HCT116 (cell line): ENCODE results near the gene FBXO31. TPM values are rescaled to one million over a fixed set of nuclear protein-coding genes. Genes with fewer than 3 reads are reported as not detected.

Source experiments
- ATAC-seq: fragments of 200-7000 bp; cut with Tn5 transposase; 2 replicates; pipeline ENCODE4 v1.9.1; 2020; ENCODE audit warnings: mild to moderate bottlenecking, moderate library complexity
- BruUV-seq: library from RNA; stranded (reverse); fragments of 400-500 nt; replicated peaks from 2 replicates; lab custom pipeline; 2021; lab: Mats Ljungman, UMichigan
- CTCF ChIA-PET: fragments of 300-600 bp; sonication (Branson Sonifier 250); formaldehyde crosslinking; loops from one replicate; lab custom pipeline; 2021; ENCODE audit warnings: antibody characterized with exemption; lab: Charles Lee
- POLR2A ChIA-PET: fragments of 300-600, 350-600 bp; sonication (Branson Sonifier 250); formaldehyde crosslinking; loops from one replicate; lab custom pipeline; 2021; ENCODE audit warnings: antibody characterized with exemption; lab: Charles Lee
- RAD21 ChIA-PET, 2 experiments: fragments of 300-600 bp; sonication (Branson Sonifier 250); formaldehyde crosslinking; loops; one replicate each; lab custom pipeline; 2023; ENCODE audit warnings: low total read pairs in 2 of 2; ENCODE audit not compliant: uncharacterized antibody in 2 of 2, unreplicated experiment in 2 of 2, low non-redundant PET in 1 of 2; lab: Charles Lee
- DNase-seq: peaks from one replicate; pipeline ENCODE4 v3.0.0-alpha.2; 2010; ENCODE audit warnings: low read depth, low spot score
- H2AFZ ChIP-seq: fragments of 200-600 bp; shearing (Covaris generic), sonication (generic); 2 replicates; pipeline ENCODE4 v1.6.1; 2017; ENCODE audit warnings: low read depth, mixed run types, mixed read lengths, antibody characterized with exemption, low read length; ENCODE audit not compliant: poor library complexity, severe bottlenecking
- H3K27ac ChIP-seq: 2 replicates; pipeline ENCODE4 v1.5.1; 2012; ENCODE audit warnings: low read depth, low read length
- H3K27me3 ChIP-seq: fragments of 200-600 bp; sonication (generic); 2 replicates; pipeline ENCODE4 v1.6.1; 2016; ENCODE audit warnings: mixed run types, low read length, mixed read lengths; ENCODE audit not compliant: insufficient read depth
- H3K36me3 ChIP-seq, 2 experiments: fragments of 200-500 bp in 1 of 2; fragments of 200-600 bp in 1 of 2; sonication (Bioruptor generic) in 1 of 2; sonication (generic) in 1 of 2; 2 replicates each; pipeline versions ENCODE4 v1.5.1 to v1.6.1; 2014 to 2016; ENCODE audit warnings: low read length in 2 of 2, inconsistent platforms in 1 of 2, mixed read lengths in 1 of 2, mixed run types in 1 of 2; ENCODE audit not compliant: insufficient read depth in 2 of 2, control insufficient read depth in 1 of 2
- H3K4me1 ChIP-seq, 2 experiments: fragments of 200-600 bp in 1 of 2; sonication (generic) in 1 of 2; 2 replicates each; pipeline versions ENCODE4 v1.5.1 to v1.6.1; 2012 to 2017; ENCODE audit warnings: low read length in 2 of 2, inconsistent platforms in 1 of 2, mild to moderate bottlenecking in 1 of 2, mixed read lengths in 1 of 2, mixed run types in 1 of 2, moderate library complexity in 1 of 2; ENCODE audit not compliant: insufficient read depth in 2 of 2, control insufficient read depth in 1 of 2
- H3K4me2 ChIP-seq: fragments of 200-600 bp; sonication (generic); 2 replicates; pipeline ENCODE4 v1.6.1; 2017; ENCODE audit warnings: mixed run types, low read length, mixed read lengths
- H3K4me3 ChIP-seq, 2 experiments: fragments of 200-600 bp in 1 of 2; sonication (generic) in 1 of 2; replicated peaks in 1 of 2; 2 replicates each; pipeline ENCODE4 v1.5.1; 2011 to 2016; ENCODE audit warnings: low read length in 2 of 2, control low read depth in 1 of 2, low read depth in 1 of 2, mild to moderate bottlenecking in 1 of 2, mixed read lengths in 1 of 2, mixed run types in 1 of 2
- H3K79me2 ChIP-seq: fragments of 200-600 bp; sonication (generic); 2 replicates; pipeline ENCODE4 v1.6.1; 2017; ENCODE audit warnings: mild to moderate bottlenecking, mixed run types, low read length, moderate library complexity, mixed read lengths; ENCODE audit not compliant: insufficient read depth
- H3K9ac ChIP-seq: fragments of 200-600 bp; sonication (generic); 2 replicates; pipeline ENCODE4 v1.6.1; 2016; ENCODE audit warnings: low read length, mixed read lengths
- H3K9me2 ChIP-seq: fragments of 200-600 bp; sonication (generic), shearing (Covaris generic); 2 replicates; pipeline ENCODE4 v1.6.1; 2017; ENCODE audit warnings: mixed run types, mild to moderate bottlenecking, moderate library complexity; ENCODE audit not compliant: insufficient read depth
- H3K9me3 ChIP-seq, 2 experiments: fragments of 200-500 bp in 1 of 2; fragments of 200-600 bp in 1 of 2; sonication (Bioruptor generic) in 1 of 2; sonication (generic) in 1 of 2; 2 replicates each; pipeline ENCODE4 v1.6.1; 2014 to 2017; ENCODE audit warnings: low read length in 2 of 2, mixed read lengths in 2 of 2, inconsistent platforms in 1 of 2, low read depth in 1 of 2, mild to moderate bottlenecking in 1 of 2, mixed run types in 1 of 2, moderate library complexity in 1 of 2; ENCODE audit not compliant: control insufficient read depth in 1 of 2, insufficient read depth in 1 of 2
- H4K20me1 ChIP-seq: fragments of 200-600 bp; sonication (generic), shearing (Covaris generic); 2 replicates; pipeline ENCODE4 v1.6.1; 2017; ENCODE audit warnings: mixed run types, mild to moderate bottlenecking, moderate library complexity; ENCODE audit not compliant: insufficient read depth
- ATF3 ChIP-seq: IDR thresholded peaks from 2 replicates; pipeline ENCODE4 v1.6.1; 2012
- CBX3 ChIP-seq: IDR thresholded peaks from 2 replicates; pipeline ENCODE4 v1.6.1; 2012; ENCODE audit warnings: low read depth
- CEBPB ChIP-seq: IDR thresholded peaks from 2 replicates; pipeline ENCODE4 v1.6.1; 2012; ENCODE audit warnings: low read depth
- CTCF ChIP-seq, 3 experiments: fragments of 200-600 bp in 1 of 3; sonication (generic) in 1 of 3; IDR thresholded peaks in 2 of 3; conservative IDR thresholded peaks in 1 of 3; 2 replicates each; pipeline ENCODE4 v1.5.1; 2012 to 2017; ENCODE audit warnings: low read depth in 2 of 3, low read length in 2 of 3, antibody characterized with exemption in 1 of 3, borderline replicate concordance in 1 of 3, control low read depth in 1 of 3, mild to moderate bottlenecking in 1 of 3, mixed read lengths in 1 of 3, mixed run types in 1 of 3, moderate library complexity in 1 of 3; ENCODE audit not compliant: insufficient read depth in 1 of 3
- EZH2 ChIP-seq: fragments of 200-600 bp; sonication (generic); IDR thresholded peaks from 2 replicates; pipeline ENCODE4 v1.6.1; 2017; ENCODE audit warnings: antibody characterized with exemption, mixed run types
- POLR2AphosphoS5 ChIP-seq: IDR thresholded peaks from 2 replicates; pipeline ENCODE4 v1.6.1; 2011; ENCODE audit warnings: mild to moderate bottlenecking, low read depth, low read length, moderate library complexity
- RAD21 ChIP-seq: IDR thresholded peaks from 2 replicates; pipeline ENCODE4 v1.6.1; 2012; ENCODE audit warnings: low read depth, mild to moderate bottlenecking
- REST ChIP-seq: IDR thresholded peaks from 2 replicates; pipeline ENCODE4 v1.6.1; 2012; ENCODE audit warnings: low read depth
- SP1 ChIP-seq: IDR thresholded peaks from 2 replicates; pipeline ENCODE4 v1.6.1; 2012; ENCODE audit warnings: low read depth
- SRF ChIP-seq: IDR thresholded peaks from 2 replicates; pipeline ENCODE4 v1.6.1; 2012; ENCODE audit warnings: low read depth
- TCF7L2 ChIP-seq: IDR thresholded peaks from 2 replicates; pipeline ENCODE4 v1.7.0; 2011; ENCODE audit warnings: borderline replicate concordance, inconsistent platforms; ENCODE audit not compliant: insufficient read depth, insufficient read length; ENCODE audit errors: extremely low read depth
- ZBTB33 ChIP-seq: IDR thresholded peaks from 2 replicates; pipeline ENCODE4 v1.6.1; 2011; ENCODE audit warnings: mild to moderate bottlenecking, low read length, moderate library complexity; ENCODE audit not compliant: insufficient replicate concordance; ENCODE audit errors: extremely low read depth
- intact Hi-C: fragments of 100-400 bp; cut with micrococcal nuclease; formaldehyde crosslinking; loops from 2 replicates; pipeline ENCODE4 v1.10.0; 2022
- total RNA-seq: library from RNA; stranded (reverse); gene quantifications from one replicate; pipeline ENCODE4 v1.2.1, GENCODE V29; 2021; ENCODE audit not compliant: unreplicated experiment

The FBXO31 gene
- total RNA-seq, 1 experiment from 2014 or later, result 52.1 TPM

GRCh38 chr16:87330646-87331045 lies 52.9 kb downstream of the FBXO31 start:
- no TSS peak for BruUV-seq
- H3K36me3 ChIP-seq, result peaks cover 24 to 26% of the 10 kb centered on the region in 2 experiments; a peak in 3 of 4 replicates
- no peak for ATAC-seq
- no peak overlapping the region for H3K27ac ChIP-seq
- POLR2A ChIA-PET, result no interaction called here
- peaks cover 3% of the 10 kb centered on the region; the same call in 1 of the 2 replicates for H3K79me2 ChIP-seq
- no peak for DNase-seq
- H3K9me2 ChIP-seq, result no peaks in the 10 kb centered on the region
- H3K27me3 ChIP-seq, result no peaks in the 10 kb centered on the region
- no peak overlapping the region for H3K9ac ChIP-seq
- intact Hi-C loops, result no loop called here
- no peak overlapping the region for H3K4me3 ChIP-seq
- H3K4me2 ChIP-seq, result no peak overlapping the region
- no peak overlapping the region for H2AFZ ChIP-seq
- RAD21 ChIA-PET, result no interaction called here
- no peak for TF ChIP-seq RAD21
- H4K20me1 ChIP-seq, result no peaks in the 10 kb centered on the region; the same call in 1 of the 2 replicates
- CTCF ChIA-PET, result no interaction called here
- H3K9me3 ChIP-seq, result no peaks in the 10 kb centered on the region
- H3K4me1 ChIP-seq, result peaks cover 0 to under 1% of the 10 kb centered on the region in 2 experiments; a peak in 1 of 4 replicates

- no peak overlapping the region for H2AFZ ChIP-seq
- ChIA-PET RAD21 (no interaction called here), CTCF (no interaction called here), POLR2A (no interaction called here)
- ATAC-seq (no peak), DNase-seq (no peak)
- H3K4me2 ChIP-seq, result no peak overlapping the region
- peaks cover 24 to 26% of the 10 kb centered on the region in 2 experiments; a peak in 3 of 4 replicates for H3K36me3 ChIP-seq
- no peaks in the 10 kb centered on the region for H3K27me3 ChIP-seq
- H3K4me3 ChIP-seq, result no peak overlapping the region
- no peaks in the 10 kb centered on the region for H3K9me2 ChIP-seq
- peaks cover 3% of the 10 kb centered on the region; the same call in 1 of the 2 replicates for H3K79me2 ChIP-seq
- H3K9ac ChIP-seq, result no peak overlapping the region
- no peaks in the 10 kb centered on the region; the same call in 1 of the 2 replicates for H4K20me1 ChIP-seq
- H3K9me3 ChIP-seq, result no peaks in the 10 kb centered on the region
- BruUV-seq, result no TSS peak
- H3K27ac ChIP-seq, result no peak overlapping the region
- peaks cover 0 to 5% of the 10 kb centered on the region in 2 experiments; a peak in 2 of 4 replicates for H3K4me1 ChIP-seq
- intact Hi-C loops, result no loop called here
- TF ChIP-seq REST (no peak), CEBPB (no peak), CTCF (IDR thresholded peaks at IDR 0.05 in 2 of 3, conservative IDR thresholded peaks at IDR 0.05 in 1 of 3; ENCODE audit: borderline replicate concordance in 1 of 3, insufficient read depth in 1 of 3, low read depth in 2 of 3, low read length in 2 of 3) (no peak), CBX3 (no peak), ZBTB33 (no peak), SP1 (no peak), SRF (no peak), TCF7L2 (no peak), ATF3 (no peak), POLR2AphosphoS5 (no peak), EZH2 (no peak)
Observed at GRCh38 chr16:87330257-87330624, 53.3 kb downstream of the FBXO31 start.
